OCI-LY3 (cell line): ENCODE data around the gene NT5C2.

Experiments
- H2AFZ ChIP-seq: fragments of 200-600, 300-600 bp; shearing (Covaris generic); 2 replicates; pipeline ENCODE4 v1.6.0; 2014; ENCODE audit warnings: antibody characterized with exemption, low read depth, low read length
- H3K27ac ChIP-seq: fragments of 200-600, 300-600 bp; sonication (generic); 2 replicates; pipeline ENCODE4 v1.5.1; 2014; ENCODE audit warnings: mild to moderate bottlenecking, low read length, moderate library complexity, mixed read lengths
- H3K27me3 ChIP-seq: fragments of 200-600, 300-600 bp; sonication (generic); 2 replicates; pipeline ENCODE4 v1.6.1; 2014; ENCODE audit warnings: low read depth, low read length, mixed read lengths
- H3K36me3 ChIP-seq: fragments of 200-600, 300-600 bp; sonication (generic); replicated peaks from 2 replicates; pipeline ENCODE3; 2014; ENCODE audit warnings: low read depth, low read length, mixed read lengths
- H3K4me1 ChIP-seq: fragments of 300-600, 200-600 bp; sonication (generic); 2 replicates; pipeline ENCODE4 v1.6.1; 2014; ENCODE audit warnings: low read length, mixed read lengths
- H3K4me2 ChIP-seq: fragments of 200-600, 300-600 bp; sonication (generic); 2 replicates; pipeline ENCODE4 v1.6.1; 2014; ENCODE audit warnings: low read length, mixed read lengths
- H3K4me3 ChIP-seq: fragments of 300-600, 200-600 bp; sonication (generic); 2 replicates; pipeline ENCODE4 v1.5.1; 2014; ENCODE audit warnings: antibody characterized with exemption, mild to moderate bottlenecking, low read length, moderate library complexity
- H3K79me2 ChIP-seq: fragments of 300-600, 200-600 bp; shearing (Covaris generic); 2 replicates; pipeline ENCODE4 v1.6.1; 2014; ENCODE audit warnings: mild to moderate bottlenecking, low read length, mixed read lengths
- H3K9ac ChIP-seq: fragments of 300-600, 200-600 bp; shearing (Covaris generic); 2 replicates; pipeline ENCODE4 v1.6.0; 2014; ENCODE audit warnings: mild to moderate bottlenecking, low read length, moderate library complexity
- H3K9me3 ChIP-seq: fragments of 200-600, 300-600 bp; shearing (Covaris generic); 2 replicates; pipeline ENCODE4 v1.6.1; 2014; ENCODE audit warnings: low read length, mixed read lengths; ENCODE audit not compliant: insufficient read depth
- H4K20me1 ChIP-seq: fragments of 200-600, 300-600 bp; sonication (generic); 2 replicates; pipeline ENCODE4 v1.6.1; 2016; ENCODE audit warnings: low read length, mixed read lengths; ENCODE audit not compliant: insufficient read depth
- EZH2phosphoT487 ChIP-seq: fragments of 200-600 bp; shearing (Covaris generic); IDR thresholded peaks from 2 replicates; pipeline ENCODE4 v1.6.1; 2018; ENCODE audit warnings: antibody characterized with exemption, mixed run types, low read depth
- TF ChIP-seq, protein P1 (sequence below): fragments of 200-600, 300-600 bp; sonication (generic); IDR thresholded peaks from 2 replicates; pipeline ENCODE4 v1.5.1; 2014; ENCODE audit warnings: antibody characterized with exemption, low read length, low read depth

The NT5C2 gene

DNA sequence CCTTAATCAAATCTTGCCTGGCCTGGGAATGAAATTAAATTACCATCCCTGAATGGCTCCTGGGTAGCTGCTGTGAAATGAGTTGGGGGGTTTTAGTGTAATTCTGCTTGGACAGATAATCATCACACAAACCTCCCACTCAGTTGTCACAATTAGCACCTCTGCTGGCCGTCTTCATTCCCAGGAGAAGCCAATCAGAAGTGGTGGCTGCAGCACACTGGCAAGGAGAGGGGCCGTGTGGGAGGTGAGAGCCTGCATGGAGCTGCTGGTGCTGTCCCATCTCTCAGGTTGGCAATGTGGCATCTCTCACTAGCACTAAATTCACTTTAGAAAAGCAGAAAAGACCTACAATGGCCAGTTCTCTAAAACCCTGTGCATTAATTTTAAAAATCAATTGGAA, 92.5 kb downstream of the NT5C2 start:
- H3K9ac ChIP-seq = no peak overlapping the region
- H4K20me1 ChIP-seq = no peaks in the 10 kb centered on the region
- H3K36me3 ChIP-seq = peaks cover 2% of the 10 kb centered on the region
- no peak for TF ChIP-seq EZH2phosphoT487
- TF ChIP-seq, protein P1, sequence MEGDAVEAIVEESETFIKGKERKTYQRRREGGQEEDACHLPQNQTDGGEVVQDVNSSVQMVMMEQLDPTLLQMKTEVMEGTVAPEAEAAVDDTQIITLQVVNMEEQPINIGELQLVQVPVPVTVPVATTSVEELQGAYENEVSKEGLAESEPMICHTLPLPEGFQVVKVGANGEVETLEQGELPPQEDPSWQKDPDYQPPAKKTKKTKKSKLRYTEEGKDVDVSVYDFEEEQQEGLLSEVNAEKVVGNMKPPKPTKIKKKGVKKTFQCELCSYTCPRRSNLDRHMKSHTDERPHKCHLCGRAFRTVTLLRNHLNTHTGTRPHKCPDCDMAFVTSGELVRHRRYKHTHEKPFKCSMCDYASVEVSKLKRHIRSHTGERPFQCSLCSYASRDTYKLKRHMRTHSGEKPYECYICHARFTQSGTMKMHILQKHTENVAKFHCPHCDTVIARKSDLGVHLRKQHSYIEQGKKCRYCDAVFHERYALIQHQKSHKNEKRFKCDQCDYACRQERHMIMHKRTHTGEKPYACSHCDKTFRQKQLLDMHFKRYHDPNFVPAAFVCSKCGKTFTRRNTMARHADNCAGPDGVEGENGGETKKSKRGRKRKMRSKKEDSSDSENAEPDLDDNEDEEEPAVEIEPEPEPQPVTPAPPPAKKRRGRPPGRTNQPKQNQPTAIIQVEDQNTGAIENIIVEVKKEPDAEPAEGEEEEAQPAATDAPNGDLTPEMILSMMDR = no peak
- H3K79me2 ChIP-seq = no peaks in the 10 kb centered on the region
- no peak overlapping the region for H3K27ac ChIP-seq
- no peak overlapping the region for H3K4me3 ChIP-seq
- no peaks in the 10 kb centered on the region for H3K9me3 ChIP-seq
- H2AFZ ChIP-seq = no peak overlapping the region
- no peaks in the 10 kb centered on the region for H3K4me1 ChIP-seq
- no peaks in the 10 kb centered on the region for H3K27me3 ChIP-seq
- no peak overlapping the region for H3K4me2 ChIP-seq

DNA sequence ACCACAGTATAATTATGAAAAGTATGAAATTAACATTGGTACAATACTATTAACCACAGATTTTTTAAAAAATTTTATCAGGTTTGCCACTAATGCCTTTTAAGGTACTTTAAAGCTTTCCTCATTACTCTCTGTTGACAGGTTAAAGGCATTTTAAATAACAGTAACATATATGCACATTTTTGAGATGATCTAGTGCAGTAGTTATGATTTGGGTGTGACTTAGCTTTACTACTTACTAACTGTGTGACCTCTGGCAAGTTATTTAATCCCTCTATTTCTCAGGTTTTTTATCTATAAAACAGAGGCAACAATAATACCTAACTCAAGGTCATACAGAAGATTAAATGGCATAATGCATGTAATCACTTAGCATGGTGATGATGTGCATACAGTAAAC, 94.8 kb downstream of the NT5C2 start:
- H3K79me2 ChIP-seq = no peaks in the 10 kb centered on the region
- TF ChIP-seq, protein P1 = no peak
- TF ChIP-seq EZH2phosphoT487 = no peak

DNA sequence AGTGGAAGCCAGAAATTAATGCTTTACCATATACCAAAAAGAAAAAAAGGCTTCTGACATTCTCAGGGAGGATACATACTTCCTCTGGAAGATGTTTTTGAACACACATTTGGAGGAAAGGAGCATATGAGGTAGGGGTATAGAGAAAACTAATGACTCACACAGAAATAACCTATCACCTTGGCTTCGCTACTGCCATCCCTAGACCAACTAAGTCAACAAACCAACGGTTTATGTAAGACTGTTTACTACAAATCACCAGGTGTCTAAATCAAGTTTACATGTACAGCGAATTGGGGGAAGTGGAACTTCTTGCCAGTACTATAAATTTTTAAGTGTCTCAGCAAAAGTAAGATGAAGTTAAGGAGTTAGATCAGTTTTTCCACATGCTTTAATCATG, 96.9 kb downstream of the NT5C2 start:
- Histone ChIP-seq H3K9me3 (no peaks in the 10 kb centered on the region), H3K9ac (no peak overlapping the region), H3K27ac (no peak overlapping the region), H3K79me2 (no peaks in the 10 kb centered on the region), H3K4me1 (no peaks in the 10 kb centered on the region), H3K36me3 (peaks cover 7% of the 10 kb centered on the region), H3K4me3 (no peak overlapping the region), H4K20me1 (no peaks in the 10 kb centered on the region), H3K27me3 (no peaks in the 10 kb centered on the region), H2AFZ (no peak overlapping the region), H3K4me2 (no peak overlapping the region)
- TF ChIP-seq, protein P1 = no peak
- TF ChIP-seq EZH2phosphoT487 = no peak

More for the DNA sequence above, 94.8 kb downstream of the NT5C2 start:
- H3K9me3 ChIP-seq = no peaks in the 10 kb centered on the region
- no peak overlapping the region for H3K27ac ChIP-seq
- no peaks in the 10 kb centered on the region for H3K4me1 ChIP-seq
- no peak overlapping the region for H3K4me2 ChIP-seq
- H3K27me3 ChIP-seq = no peaks in the 10 kb centered on the region
- H3K4me3 ChIP-seq = no peak overlapping the region
- H3K36me3 ChIP-seq = peaks cover 4% of the 10 kb centered on the region
- no peak overlapping the region for H2AFZ ChIP-seq
- H3K9ac ChIP-seq = no peak overlapping the region
- no peaks in the 10 kb centered on the region for H4K20me1 ChIP-seq

- Histone ChIP-seq H3K4me2 (no peak overlapping the region), H3K36me3 (peaks cover 12% of the 10 kb centered on the region), H4K20me1 (no peaks in the 10 kb centered on the region)
These were observed 98.1 kb downstream of the NT5C2 start for GRCh38 chr10:103095005-103095404.

More at GRCh38 chr10:103095005-103095404, 98.1 kb downstream of the NT5C2 start:
- Histone ChIP-seq H3K27me3 (no peaks in the 10 kb centered on the region), H3K4me3 (no peak overlapping the region), H3K9me3 (no peaks in the 10 kb centered on the region), H3K79me2 (no peaks in the 10 kb centered on the region), H2AFZ (no peak overlapping the region), H3K9ac (no peak overlapping the region), H3K27ac (no peak overlapping the region), H3K4me1 (no peaks in the 10 kb centered on the region)
- TF ChIP-seq, protein P1 = no peak
- TF ChIP-seq EZH2phosphoT487 = no peak
